ENCODE measurements around the gene SLC36A3. TPM values are rescaled to one million over a fixed set of nuclear protein-coding genes. Genes with fewer than 3 reads are reported as not detected.

SLC36A3 gene
- total and polyA plus RNA-seq, 2 donors from 2014 or later, result not detected

DNA sequence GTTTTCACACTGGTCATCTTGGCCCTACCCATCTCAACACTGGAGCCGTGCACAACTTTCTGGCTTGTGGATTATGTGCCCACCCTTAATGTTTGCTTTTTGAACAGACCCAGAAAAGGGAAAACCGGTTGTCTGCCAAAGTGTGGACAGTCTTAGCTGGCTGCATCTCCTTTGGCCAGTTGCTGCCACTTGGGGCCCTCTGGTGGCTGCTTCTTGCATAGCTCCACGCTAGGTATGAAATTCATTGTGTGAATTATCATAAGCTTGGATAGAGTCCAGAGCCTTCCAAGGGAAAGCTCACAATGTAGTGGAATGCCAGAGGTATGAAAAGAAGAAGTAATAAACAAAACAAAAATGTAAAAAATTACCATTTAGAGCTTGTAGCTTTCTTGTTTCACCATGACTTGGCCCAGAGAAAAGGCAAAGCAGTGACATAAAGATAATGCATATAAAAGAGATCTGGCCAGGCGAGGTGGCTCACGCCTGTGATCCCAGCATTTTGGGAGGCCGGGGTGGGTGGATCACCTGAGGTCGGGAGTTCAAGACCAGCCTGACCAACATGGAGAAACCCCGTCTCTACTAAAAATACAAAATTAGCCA is 12.5 kb upstream of the SLC36A3 start:
- H3K36me3 ChIP-seq (ENCODE audit: control insufficient read depth in 2 of 3, insufficient read depth in 3 of 3, low read length in 3 of 3), result no peaks in the 10 kb centered on the region
- FAIRE-seq (peak; percentile 47), DNase-seq (peak in 4 of 5 donors; percentile 67 to 76 (median 72))
- no peaks in the 10 kb centered on the region for H3K27me3 ChIP-seq (ENCODE audit: control insufficient read depth, insufficient read depth, low read length)
- TF ChIP-seq, protein P1, sequence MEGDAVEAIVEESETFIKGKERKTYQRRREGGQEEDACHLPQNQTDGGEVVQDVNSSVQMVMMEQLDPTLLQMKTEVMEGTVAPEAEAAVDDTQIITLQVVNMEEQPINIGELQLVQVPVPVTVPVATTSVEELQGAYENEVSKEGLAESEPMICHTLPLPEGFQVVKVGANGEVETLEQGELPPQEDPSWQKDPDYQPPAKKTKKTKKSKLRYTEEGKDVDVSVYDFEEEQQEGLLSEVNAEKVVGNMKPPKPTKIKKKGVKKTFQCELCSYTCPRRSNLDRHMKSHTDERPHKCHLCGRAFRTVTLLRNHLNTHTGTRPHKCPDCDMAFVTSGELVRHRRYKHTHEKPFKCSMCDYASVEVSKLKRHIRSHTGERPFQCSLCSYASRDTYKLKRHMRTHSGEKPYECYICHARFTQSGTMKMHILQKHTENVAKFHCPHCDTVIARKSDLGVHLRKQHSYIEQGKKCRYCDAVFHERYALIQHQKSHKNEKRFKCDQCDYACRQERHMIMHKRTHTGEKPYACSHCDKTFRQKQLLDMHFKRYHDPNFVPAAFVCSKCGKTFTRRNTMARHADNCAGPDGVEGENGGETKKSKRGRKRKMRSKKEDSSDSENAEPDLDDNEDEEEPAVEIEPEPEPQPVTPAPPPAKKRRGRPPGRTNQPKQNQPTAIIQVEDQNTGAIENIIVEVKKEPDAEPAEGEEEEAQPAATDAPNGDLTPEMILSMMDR (IDR thresholded peaks at IDR 0.05; ENCODE audit: borderline replicate concordance, extremely low read depth, insufficient read depth), result peak; percentile 81
- no peak overlapping the region for H3K9ac ChIP-seq (ENCODE audit: low read length in 3 of 3)
- H3K4me3 ChIP-seq (ENCODE audit: low read length in 3 of 3), result no peak overlapping the region
- intact Hi-C loops (cut with DNase I), result no loop called here
- no peaks in the 10 kb centered on the region for H3K4me1 ChIP-seq (ENCODE audit: control insufficient read depth in 2 of 3, insufficient read depth in 2 of 3, low read depth in 1 of 3, low read length in 3 of 3)
- H3K9me3 ChIP-seq (ENCODE audit: control insufficient read depth in 2 of 3, insufficient read depth in 1 of 3, low read length in 3 of 3), result no peaks in the 10 kb centered on the region
- no peak overlapping the region for H3K27ac ChIP-seq (ENCODE audit: low read depth in 2 of 2, low read length in 2 of 2)

DNA sequence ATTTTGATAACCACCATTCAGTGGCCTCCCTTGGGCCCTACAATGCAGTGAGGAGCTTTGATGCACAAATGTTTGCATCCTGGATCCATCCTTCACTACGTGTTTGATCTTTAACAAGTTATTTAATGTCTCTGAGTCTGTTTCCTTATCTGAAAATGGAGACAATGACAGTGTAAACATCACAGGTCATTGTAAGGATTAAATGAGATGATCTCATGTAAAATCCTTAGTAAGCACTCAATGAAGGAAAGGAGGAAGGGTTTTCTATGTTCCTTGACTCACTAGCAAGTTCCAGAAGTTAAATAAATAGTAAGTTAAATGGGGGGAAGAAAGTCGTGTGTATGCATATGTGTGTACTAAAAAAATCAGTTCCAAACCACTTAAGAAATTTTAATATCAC is 9.8 kb upstream of the SLC36A3 start:
- Histone ChIP-seq H3K27ac (ENCODE audit: low read depth in 2 of 2, low read length in 2 of 2) (no peak overlapping the region), H3K4me3 (ENCODE audit: low read length in 3 of 3) (no peak overlapping the region), H3K9ac (ENCODE audit: low read length in 3 of 3) (no peak overlapping the region), H3K36me3 (ENCODE audit: control insufficient read depth in 2 of 3, insufficient read depth in 3 of 3, low read length in 3 of 3) (no peaks in the 10 kb centered on the region), H3K4me1 (ENCODE audit: control insufficient read depth in 2 of 3, insufficient read depth in 2 of 3, low read depth in 1 of 3, low read length in 3 of 3) (no peaks in the 10 kb centered on the region), H3K9me3 (ENCODE audit: control insufficient read depth in 2 of 3, insufficient read depth in 1 of 3, low read length in 3 of 3) (no peaks in the 10 kb centered on the region), H3K27me3 (ENCODE audit: control insufficient read depth, insufficient read depth, low read length) (no peaks in the 10 kb centered on the region)
- intact Hi-C loops (cut with DNase I), result no loop called here
- FAIRE-seq (no peak), DNase-seq (no peak)
- TF ChIP-seq, protein P1 (IDR thresholded peaks at IDR 0.05; ENCODE audit: borderline replicate concordance, extremely low read depth, insufficient read depth), result no peak

DNA sequence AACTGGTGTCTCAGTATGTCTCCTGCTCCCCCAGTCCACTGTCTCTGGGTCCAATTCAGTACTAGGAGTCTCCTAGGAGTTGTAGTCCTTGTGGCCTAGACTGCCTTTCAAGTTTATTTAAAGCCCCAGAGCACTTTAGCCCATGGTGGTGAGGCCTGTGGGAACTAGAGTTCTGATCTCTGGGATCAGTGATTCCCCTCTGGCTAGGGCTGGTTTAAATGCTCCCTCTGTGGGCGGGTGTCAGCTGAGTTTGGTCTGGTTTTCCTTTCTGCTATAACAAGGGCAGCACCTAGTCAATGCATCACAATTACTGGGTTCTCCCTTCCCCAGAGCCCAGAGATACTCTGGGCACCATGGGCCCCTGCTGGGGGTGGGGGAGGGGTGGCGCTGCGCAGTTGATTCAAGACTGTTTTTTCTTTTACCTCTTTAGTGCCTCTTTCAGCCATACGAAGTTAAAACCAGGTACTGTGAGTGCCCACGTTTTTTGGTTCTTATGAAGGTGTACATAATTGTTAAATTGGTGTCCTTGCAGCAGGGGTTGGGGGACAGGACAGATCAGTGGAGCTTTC is 9.3 kb upstream of the SLC36A3 start:
- FAIRE-seq (no peak), DNase-seq (no peak)
- intact Hi-C loops (cut with DNase I), result no loop called here
- Histone ChIP-seq H3K27ac (ENCODE audit: low read depth in 2 of 2, low read length in 2 of 2) (no peak overlapping the region), H3K4me3 (ENCODE audit: low read length in 3 of 3) (no peak overlapping the region), H3K36me3 (ENCODE audit: control insufficient read depth in 2 of 3, insufficient read depth in 3 of 3, low read length in 3 of 3) (no peaks in the 10 kb centered on the region), H3K27me3 (ENCODE audit: control insufficient read depth, insufficient read depth, low read length) (no peaks in the 10 kb centered on the region), H3K9me3 (ENCODE audit: control insufficient read depth in 2 of 3, insufficient read depth in 1 of 3, low read length in 3 of 3) (no peaks in the 10 kb centered on the region), H3K9ac (ENCODE audit: low read length in 3 of 3) (no peak overlapping the region), H3K4me1 (ENCODE audit: control insufficient read depth in 2 of 3, insufficient read depth in 2 of 3, low read depth in 1 of 3, low read length in 3 of 3) (no peaks in the 10 kb centered on the region)
- TF ChIP-seq, protein P1 (IDR thresholded peaks at IDR 0.05; ENCODE audit: borderline replicate concordance, extremely low read depth, insufficient read depth), result no peak

All from kidney (tissue), 14 donors.